IgD-negative memory B cell (primary cell): ENCODE data around the gene EXOSC10. TPM values are rescaled to one million over a fixed set of nuclear protein-coding genes. Genes with fewer than 3 reads are reported as not detected.

Experiments
- H3K27ac Mint-ChIP-seq, 3 donors: one replicate each; pipeline ENCODE4 v1.8.0; 2020 to 2022; ENCODE audit warnings: mild to moderate bottlenecking in 3 of 3, mixed read lengths in 3 of 3, moderate library complexity in 1 of 3
- H3K27me3 Mint-ChIP-seq: one replicate; pipeline ENCODE4 v1.8.0; 2021; ENCODE audit warnings: mixed read lengths
- H3K36me3 Mint-ChIP-seq: one replicate; pipeline ENCODE4 v1.8.0; 2020; ENCODE audit warnings: mild to moderate bottlenecking, mixed read lengths
- H3K4me1 Mint-ChIP-seq, 3 donors: one replicate each; pipeline ENCODE4 v1.8.0; 2020 to 2022; ENCODE audit warnings: mixed read lengths in 3 of 3, mild to moderate bottlenecking in 1 of 3
- H3K4me3 Mint-ChIP-seq, 4 donors: one replicate each; pipeline ENCODE4 v1.8.0; 2020 to 2022; ENCODE audit warnings: mild to moderate bottlenecking in 4 of 4, mixed read lengths in 4 of 4, moderate library complexity in 3 of 4
- H3K9me3 Mint-ChIP-seq, 3 donors: one replicate each; pipeline ENCODE4 v1.8.0; 2020 to 2021; ENCODE audit warnings: mixed read lengths in 3 of 3, mild to moderate bottlenecking in 1 of 3
- polyA plus RNA-seq: library from polyadenylated mRNA; unstranded; fragments of 300-500 nt; fragmentation: Illumina TruSeq; gene quantifications from one replicate; pipeline ENCODE4 v1.2.3, GENCODE V29; 2021

EXOSC10 gene
- polyA plus RNA-seq: 42.2 TPM

GRCh38 chr1:11099310-11100148, at the start of gene EXOSC10:
TSS of gene EXOSC10 (minus strand) at chr1:11099869. CDS start at chr1:11099831, 38 bp downstream.
- Mint-ChIP-seq H3K4me3 (peak within 1 kb of the TSS; percentile 93 to 98 (median 95)), H3K4me1 (peaks cover 7 to 10% (median 8%) of the 10 kb centered on the region in 3 donors), H3K27ac (peak within 1 kb of the TSS; percentile 88 to 96 (median 94)), H3K9me3 (no peaks in the 10 kb centered on the region), H3K36me3 (peaks cover under 1% of the 10 kb centered on the region), H3K27me3 (no peaks in the 10 kb centered on the region)

- Mint-ChIP-seq H3K4me1 (no peaks in the 10 kb centered on the region), H3K27me3 (no peaks in the 10 kb centered on the region), H3K27ac (no peak overlapping the region), H3K9me3 (no peaks in the 10 kb centered on the region), H3K36me3 (peaks cover 1% of the 10 kb centered on the region), H3K4me3 (no peak overlapping the region)
These were observed 47.6 kb upstream of the EXOSC10 start for GRCh38 chr1:11147197-11147770.

GRCh38 chr1:11145741-11146140, 46.1 kb upstream of the EXOSC10 start:
- peaks cover 3% of the 10 kb centered on the region for H3K36me3 Mint-ChIP-seq
- no peaks in the 10 kb centered on the region for H3K4me1 Mint-ChIP-seq
- H3K27me3 Mint-ChIP-seq: no peaks in the 10 kb centered on the region
- H3K27ac Mint-ChIP-seq: no peak overlapping the region
- H3K9me3 Mint-ChIP-seq: no peaks in the 10 kb centered on the region
- H3K4me3 Mint-ChIP-seq: no peak overlapping the region

- H3K27me3 Mint-ChIP-seq: no peaks in the 10 kb centered on the region
- H3K36me3 Mint-ChIP-seq: peaks cover 2% of the 10 kb centered on the region
- H3K4me3 Mint-ChIP-seq: no peak overlapping the region
- no peaks in the 10 kb centered on the region for H3K4me1 Mint-ChIP-seq
- no peaks in the 10 kb centered on the region for H3K9me3 Mint-ChIP-seq
- H3K27ac Mint-ChIP-seq: no peak overlapping the region
These were observed 45.0 kb upstream of the EXOSC10 start for GRCh38 chr1:11144570-11145256.

- H3K9me3 Mint-ChIP-seq: no peaks in the 10 kb centered on the region
- no peaks in the 10 kb centered on the region for H3K4me1 Mint-ChIP-seq
- H3K27ac Mint-ChIP-seq: no peak overlapping the region
- no peaks in the 10 kb centered on the region for H3K27me3 Mint-ChIP-seq
- no peak overlapping the region for H3K4me3 Mint-ChIP-seq
- peaks cover 1% of the 10 kb centered on the region for H3K36me3 Mint-ChIP-seq
These were observed 44.2 kb upstream of the EXOSC10 start for GRCh38 chr1:11143907-11144306.

- H3K36me3 Mint-ChIP-seq: peaks cover 1% of the 10 kb centered on the region
- no peaks in the 10 kb centered on the region for H3K4me1 Mint-ChIP-seq
- H3K4me3 Mint-ChIP-seq: no peak overlapping the region
- peak overlapping the region in 1 of 3 donors; percentile 26 for H3K27ac Mint-ChIP-seq
- H3K27me3 Mint-ChIP-seq: no peaks in the 10 kb centered on the region
- no peaks in the 10 kb centered on the region for H3K9me3 Mint-ChIP-seq
These were observed 43.7 kb upstream of the EXOSC10 start for GRCh38 chr1:11143401-11143800.

- H3K4me1 Mint-ChIP-seq: no peaks in the 10 kb centered on the region
- H3K9me3 Mint-ChIP-seq: no peaks in the 10 kb centered on the region
- H3K36me3 Mint-ChIP-seq: peaks cover 1% of the 10 kb centered on the region
- H3K27me3 Mint-ChIP-seq: no peaks in the 10 kb centered on the region
- H3K27ac Mint-ChIP-seq: peak overlapping the region in 1 of 3 donors; percentile 26
- no peak overlapping the region for H3K4me3 Mint-ChIP-seq
These were observed 43.1 kb upstream of the EXOSC10 start for GRCh38 chr1:11142618-11143391.

- Mint-ChIP-seq H3K4me3 (no peak overlapping the region), H3K27me3 (no peaks in the 10 kb centered on the region), H3K9me3 (no peaks in the 10 kb centered on the region), H3K27ac (no peak overlapping the region), H3K4me1 (no peaks in the 10 kb centered on the region), H3K36me3 (peaks cover 1% of the 10 kb centered on the region)
These were observed 39.3 kb upstream of the EXOSC10 start for GRCh38 chr1:11138952-11139351.

GRCh38 chr1:11138029-11138428, 38.4 kb upstream of the EXOSC10 start:
- H3K4me3 Mint-ChIP-seq: no peak overlapping the region
- H3K27ac Mint-ChIP-seq: no peak overlapping the region
- no peaks in the 10 kb centered on the region for H3K9me3 Mint-ChIP-seq
- peaks cover 1% of the 10 kb centered on the region for H3K36me3 Mint-ChIP-seq
- H3K4me1 Mint-ChIP-seq: no peaks in the 10 kb centered on the region
- H3K27me3 Mint-ChIP-seq: no peaks in the 10 kb centered on the region

- Mint-ChIP-seq H3K27ac (no peak overlapping the region), H3K36me3 (peaks cover 5% of the 10 kb centered on the region), H3K27me3 (no peaks in the 10 kb centered on the region), H3K4me1 (no peaks in the 10 kb centered on the region), H3K9me3 (no peaks in the 10 kb centered on the region), H3K4me3 (no peak overlapping the region)
These were observed 35.2 kb upstream of the EXOSC10 start for GRCh38 chr1:11134898-11135266.

GRCh38 chr1:11134251-11134897, 34.7 kb upstream of the EXOSC10 start:
- peak overlapping the region in 1 of 3 donors; percentile 24 for H3K27ac Mint-ChIP-seq
- peaks cover 5% of the 10 kb centered on the region for H3K36me3 Mint-ChIP-seq
- H3K9me3 Mint-ChIP-seq: no peaks in the 10 kb centered on the region
- no peaks in the 10 kb centered on the region for H3K4me1 Mint-ChIP-seq
- no peaks in the 10 kb centered on the region for H3K27me3 Mint-ChIP-seq
- H3K4me3 Mint-ChIP-seq: no peak overlapping the region

GRCh38 chr1:11132563-11133293, 33.1 kb upstream of the EXOSC10 start:
- Mint-ChIP-seq H3K4me1 (no peaks in the 10 kb centered on the region), H3K27me3 (no peaks in the 10 kb centered on the region), H3K36me3 (peaks cover 11% of the 10 kb centered on the region), H3K9me3 (no peaks in the 10 kb centered on the region), H3K27ac (no peak overlapping the region), H3K4me3 (no peak overlapping the region)

- Mint-ChIP-seq H3K27me3 (no peaks in the 10 kb centered on the region), H3K9me3 (no peaks in the 10 kb centered on the region), H3K4me1 (no peaks in the 10 kb centered on the region), H3K36me3 (peaks cover 14% of the 10 kb centered on the region), H3K27ac (no peak overlapping the region), H3K4me3 (no peak overlapping the region)
These were observed 32.1 kb upstream of the EXOSC10 start for GRCh38 chr1:11131816-11132215.

- Mint-ChIP-seq H3K4me3 (no peak overlapping the region), H3K4me1 (no peaks in the 10 kb centered on the region), H3K36me3 (peaks cover 16% of the 10 kb centered on the region), H3K27ac (no peak overlapping the region), H3K9me3 (no peaks in the 10 kb centered on the region), H3K27me3 (no peaks in the 10 kb centered on the region)
These were observed 30.7 kb upstream of the EXOSC10 start for GRCh38 chr1:11130406-11130805.
